Large intestine (tissue), 3 donors: ENCODE measurements around the gene CTNNA2. TPM values are rescaled to one million over a fixed set of nuclear protein-coding genes. Genes with fewer than 3 reads are reported as not detected.

ENCODE experiments used
- DNase-seq, 2 donors: peaks; one replicate each; pipeline versions ENCODE4 v3.0.0 to v3.0.0-alpha.2; 2013
- H3K27ac ChIP-seq: one replicate; pipeline ENCODE4 v1.5.1; 2013; ENCODE audit warnings: low read length
- H3K27me3 ChIP-seq: 2 replicates; pipeline ENCODE4 v1.6.1; 2013; ENCODE audit warnings: low read length; ENCODE audit not compliant: control insufficient read depth, insufficient read depth
- H3K36me3 ChIP-seq: 2 replicates; pipeline ENCODE4 v1.6.1; 2013; ENCODE audit warnings: low read length; ENCODE audit not compliant: control insufficient read depth, insufficient read depth
- H3K4me1 ChIP-seq: one replicate; pipeline ENCODE4 v1.6.1; 2013; ENCODE audit warnings: low read length; ENCODE audit not compliant: control insufficient read depth, insufficient read depth
- H3K4me3 ChIP-seq: one replicate; pipeline ENCODE4 v1.5.1; 2013; ENCODE audit warnings: low read length
- H3K9me3 ChIP-seq: one replicate; pipeline ENCODE4 v1.6.1; 2013; ENCODE audit warnings: mild to moderate bottlenecking, low read depth, low read length, moderate library complexity; ENCODE audit not compliant: control insufficient read depth
- WGBS: methylation state at CpG from one replicate; pipeline ENCODE4 v1.1.5; 2013; ENCODE audit warnings: low lambda C conversion rate; ENCODE audit not compliant: insufficient coverage; 5-methylcytosine and 5-hydroxymethylcytosine counted together
- polyA plus RNA-seq: library from polyadenylated mRNA; unstranded; fragments of 120-200 nt; gene quantifications from one replicate; pipeline ENCODE4 v1.2.1, GENCODE V29; 2013

Gene CTNNA2
- polyA plus RNA-seq, 1 donor, result 7.5 TPM

DNA sequence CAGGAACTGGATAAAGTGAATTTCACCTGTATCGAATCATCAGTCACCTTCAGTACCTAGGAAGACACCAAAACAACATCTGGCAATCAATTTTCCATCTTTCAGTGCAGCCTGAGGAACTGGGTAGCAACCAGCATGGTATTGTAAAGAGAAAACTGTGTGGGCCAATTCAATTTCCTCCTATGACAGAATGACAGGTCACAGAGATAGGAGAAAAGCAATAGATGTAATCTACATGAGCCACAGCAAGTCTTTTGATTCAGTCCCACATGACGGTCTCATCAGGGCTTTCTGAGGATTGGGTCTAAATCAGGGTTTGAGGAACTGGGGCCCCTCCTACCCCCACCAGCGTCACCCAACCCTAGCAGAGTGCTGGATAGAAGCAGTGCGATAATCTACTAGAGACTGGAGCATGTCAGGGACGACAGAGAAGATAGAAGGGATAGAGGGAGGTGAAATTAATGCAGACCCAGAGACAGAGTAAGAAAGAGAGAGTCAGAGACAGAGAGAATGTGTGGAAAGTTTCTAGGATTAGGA, 523.0 kb downstream of the CTNNA2 start:
- no peak for DNase-seq
- Histone ChIP-seq H3K9me3 (no peaks in the 10 kb centered on the region), H3K4me1 (no peaks in the 10 kb centered on the region), H3K36me3 (no peaks in the 10 kb centered on the region), H3K27ac (no peak overlapping the region), H3K4me3 (no peak overlapping the region), H3K27me3 (no peaks in the 10 kb centered on the region)
- WGBS, result 50% methylated on average over 1 of the region's 5 CpGs

DNA sequence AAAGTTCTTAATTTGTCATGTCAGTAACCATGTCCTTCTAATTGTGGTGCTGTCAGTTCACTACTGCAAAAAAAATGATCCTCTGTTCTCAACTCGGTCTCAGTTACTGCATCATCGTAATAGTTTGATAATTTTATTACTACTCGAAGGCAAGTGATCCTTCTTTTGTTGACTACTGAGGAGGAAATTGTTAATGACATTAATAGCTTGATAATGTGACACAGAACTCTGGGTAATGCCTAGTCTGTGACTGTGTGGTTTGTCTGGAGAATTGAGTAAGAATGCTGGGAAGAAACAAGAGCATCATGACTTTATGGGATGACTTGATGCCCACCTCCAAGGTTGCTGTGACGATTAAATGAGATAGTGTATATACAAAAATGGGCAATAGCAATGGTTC, 524.5 kb downstream of the CTNNA2 start:
- Histone ChIP-seq H3K4me1 (no peaks in the 10 kb centered on the region), H3K27ac (no peak overlapping the region), H3K9me3 (no peaks in the 10 kb centered on the region), H3K36me3 (no peaks in the 10 kb centered on the region), H3K4me3 (no peak overlapping the region), H3K27me3 (no peaks in the 10 kb centered on the region)
- WGBS, result no CpG with 5 or more reads among the region's 4 CpGs
- no peak for DNase-seq

DNA sequence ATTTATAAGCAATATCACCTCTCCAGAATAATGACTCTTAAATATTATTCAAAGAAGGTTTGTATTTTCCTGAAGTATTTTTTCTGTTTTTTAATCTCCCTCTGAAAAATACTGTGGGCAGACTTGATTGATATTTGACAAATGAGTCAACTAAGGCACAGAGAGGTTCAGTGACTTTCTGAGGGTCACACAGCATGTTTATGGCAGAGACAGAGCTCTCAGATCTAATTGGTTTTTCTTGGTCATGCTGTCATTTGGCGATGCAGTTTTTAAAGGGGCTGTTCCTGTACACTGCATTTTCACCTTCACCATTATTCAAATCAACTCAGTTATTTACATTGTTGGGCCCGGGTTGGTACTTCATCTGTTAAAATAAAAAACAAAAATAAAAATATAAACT, 527.4 kb downstream of the CTNNA2 start:
- no peak for DNase-seq

DNA sequence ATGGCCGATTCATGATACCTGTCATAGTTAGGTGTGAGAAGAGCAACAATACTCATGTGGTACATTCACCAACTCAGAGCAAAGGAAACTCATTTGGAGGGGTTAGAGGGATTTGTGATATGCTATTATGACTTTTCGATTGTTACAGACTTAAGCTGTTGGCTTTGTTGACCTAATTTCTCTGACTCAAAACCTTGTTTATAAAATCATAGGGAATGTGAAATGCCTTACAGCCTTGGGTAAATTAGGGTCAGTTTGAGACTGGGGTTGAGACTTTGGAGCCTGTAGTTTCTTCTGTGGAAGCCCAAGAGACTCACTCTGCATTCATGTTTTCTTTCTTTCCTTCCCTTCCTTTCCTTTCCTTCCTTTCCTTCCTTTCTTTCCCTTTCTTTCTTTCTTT, 529.8 kb downstream of the CTNNA2 start:
- Histone ChIP-seq H3K4me1 (no peaks in the 10 kb centered on the region), H3K9me3 (no peaks in the 10 kb centered on the region), H3K4me3 (no peak overlapping the region), H3K27ac (no peak overlapping the region), H3K27me3 (no peaks in the 10 kb centered on the region), H3K36me3 (no peaks in the 10 kb centered on the region)
- no CpG with 5 or more reads among the region's 2 CpGs for WGBS
- no peak for DNase-seq

More for the DNA sequence above, 527.4 kb downstream of the CTNNA2 start:
- no peak overlapping the region for H3K27ac ChIP-seq
- no peaks in the 10 kb centered on the region for H3K4me1 ChIP-seq
- no peak overlapping the region for H3K4me3 ChIP-seq
- WGBS, result 90% methylated on average over 2 of the region's 2 CpGs
- no peaks in the 10 kb centered on the region for H3K9me3 ChIP-seq
- no peaks in the 10 kb centered on the region for H3K27me3 ChIP-seq
- H3K36me3 ChIP-seq, result no peaks in the 10 kb centered on the region

DNA sequence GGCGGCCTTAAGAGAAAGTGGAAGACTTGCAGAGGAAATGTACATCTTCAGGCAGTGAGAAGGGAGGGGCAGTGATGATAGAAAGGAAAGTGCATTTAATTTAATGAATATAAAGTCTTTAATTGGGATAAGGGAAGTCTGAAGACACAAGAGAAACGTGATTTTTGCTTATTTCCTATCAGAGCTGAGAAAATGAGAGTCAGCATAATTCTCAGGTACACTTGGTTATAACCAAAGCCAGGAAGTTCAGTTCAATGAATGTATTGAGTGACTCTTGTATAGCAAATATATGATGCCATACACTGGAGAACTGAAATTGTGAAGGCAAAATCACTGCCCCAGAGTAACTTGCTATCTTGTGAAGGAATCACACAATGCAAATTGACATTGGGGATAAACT, 535.4 kb downstream of the CTNNA2 start:
- DNase-seq, result no peak
- WGBS, result 100% methylated on average over 2 of the region's 2 CpGs
- Histone ChIP-seq H3K27me3 (no peaks in the 10 kb centered on the region), H3K27ac (no peak overlapping the region), H3K4me1 (no peaks in the 10 kb centered on the region), H3K9me3 (no peaks in the 10 kb centered on the region), H3K36me3 (no peaks in the 10 kb centered on the region), H3K4me3 (no peak overlapping the region)

DNA sequence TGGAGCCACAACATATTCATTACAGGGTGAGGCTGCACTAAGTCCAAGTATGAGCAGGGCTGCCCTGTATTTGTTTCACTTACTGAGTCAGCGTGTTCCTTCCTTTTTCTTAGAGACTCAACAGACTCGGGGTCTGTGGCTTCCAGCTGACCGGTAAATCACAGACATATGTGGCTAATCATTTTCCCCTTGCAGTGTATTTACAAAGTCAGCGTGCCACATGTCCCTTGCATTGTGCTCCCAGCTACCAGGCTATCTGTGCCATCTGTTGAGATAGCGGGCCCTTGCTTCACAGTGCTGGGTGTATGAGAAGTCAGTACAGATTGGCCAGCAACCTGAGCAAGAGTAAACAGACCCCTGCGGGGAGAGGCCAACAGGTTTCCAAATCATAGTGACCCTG, 537.4 kb downstream of the CTNNA2 start:
- DNase-seq, result no peak
- no peaks in the 10 kb centered on the region for H3K4me1 ChIP-seq
- no peak overlapping the region for H3K27ac ChIP-seq
- H3K9me3 ChIP-seq, result no peaks in the 10 kb centered on the region
- no peaks in the 10 kb centered on the region for H3K27me3 ChIP-seq
- no peaks in the 10 kb centered on the region for H3K36me3 ChIP-seq
- no peak overlapping the region for H3K4me3 ChIP-seq
- WGBS, result no CpG with 5 or more reads among the region's 6 CpGs

DNA sequence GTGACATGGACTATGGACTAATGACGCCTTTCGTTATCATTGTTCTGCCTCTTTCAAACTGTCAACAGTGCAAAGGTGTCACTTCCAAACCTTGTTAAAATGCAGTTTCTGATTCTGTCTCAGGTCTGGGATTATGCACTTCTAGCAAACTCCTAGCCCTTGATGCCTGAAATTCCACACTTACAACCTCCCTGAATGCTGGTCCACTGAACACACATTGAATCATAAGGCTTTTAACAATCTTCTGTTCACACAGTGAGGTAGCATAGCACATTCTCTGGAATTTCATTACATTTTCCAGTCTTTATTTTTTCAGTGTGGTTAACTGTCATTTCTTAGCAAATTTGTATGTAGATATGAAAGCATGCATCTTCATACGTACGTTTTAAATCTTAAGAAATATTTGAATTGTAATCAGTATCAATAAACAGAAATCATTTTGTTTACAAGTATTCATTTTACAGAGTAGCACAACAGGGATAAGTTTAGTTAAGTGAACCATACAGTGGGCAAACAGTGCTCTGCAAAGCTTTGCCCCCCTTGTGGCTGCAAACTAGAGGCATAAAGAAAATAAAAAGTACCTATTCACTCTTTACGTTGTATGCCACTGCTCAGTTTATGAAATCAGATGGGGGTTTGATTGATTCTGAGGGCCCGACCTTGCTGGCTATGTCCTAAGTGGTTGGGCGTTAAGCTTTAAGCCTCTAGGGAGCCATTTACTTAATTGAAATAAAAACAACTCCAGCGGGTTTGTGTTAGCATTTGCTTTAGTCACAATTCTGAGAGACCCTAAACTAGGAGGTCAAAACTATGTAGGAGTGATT, 540.9 kb downstream of the CTNNA2 start:
- Histone ChIP-seq H3K4me3 (no peak overlapping the region), H3K36me3 (no peaks in the 10 kb centered on the region), H3K27me3 (no peaks in the 10 kb centered on the region), H3K4me1 (no peaks in the 10 kb centered on the region), H3K9me3 (no peaks in the 10 kb centered on the region), H3K27ac (no peak overlapping the region)
- DNase-seq, result no peak
- 100% methylated on average over 2 of the region's 8 CpGs for WGBS

DNA sequence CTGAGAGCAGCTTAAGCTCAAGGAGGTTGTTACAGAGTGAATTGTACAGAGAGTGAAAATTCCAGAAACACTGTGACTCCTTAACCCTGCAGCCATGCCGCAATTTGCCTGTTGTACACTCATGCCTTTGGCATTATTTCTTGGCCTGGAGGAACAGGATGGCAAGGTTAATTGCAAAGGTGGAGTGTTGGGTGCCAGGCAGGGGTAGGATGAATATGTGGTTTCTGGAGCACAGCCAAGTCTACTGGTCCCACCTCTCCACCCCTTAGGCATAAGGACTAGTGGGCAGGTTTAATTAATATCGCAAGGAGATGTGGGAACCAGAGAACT, 541.5 kb downstream of the CTNNA2 start:
- no peaks in the 10 kb centered on the region for H3K4me1 ChIP-seq
- WGBS, result no CpG with 5 or more reads among the region's 2 CpGs
- no peak for DNase-seq
- H3K4me3 ChIP-seq, result no peak overlapping the region
- H3K27me3 ChIP-seq, result no peaks in the 10 kb centered on the region
- H3K9me3 ChIP-seq, result no peaks in the 10 kb centered on the region
- H3K36me3 ChIP-seq, result no peaks in the 10 kb centered on the region
- H3K27ac ChIP-seq, result no peak overlapping the region

DNA sequence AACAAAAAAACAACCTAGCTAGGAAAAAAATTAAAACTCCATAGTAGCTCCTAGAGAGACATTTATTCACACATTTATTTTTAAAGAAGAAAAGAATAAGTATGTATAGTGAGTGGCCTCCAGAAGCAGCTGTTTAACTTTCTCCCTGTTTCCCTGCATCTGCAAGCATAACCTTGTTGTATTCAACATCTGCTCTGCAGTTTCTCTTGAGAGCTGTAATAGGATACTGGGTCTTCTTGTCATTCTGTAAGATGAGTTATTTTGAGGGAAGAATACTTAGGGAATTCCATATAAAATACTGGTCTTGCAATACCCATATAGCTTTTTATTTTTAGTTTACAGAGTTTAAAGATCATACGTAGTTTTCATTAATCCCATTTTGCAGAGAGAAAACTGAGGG, 545.1 kb downstream of the CTNNA2 start:
- no peak overlapping the region for H3K4me3 ChIP-seq
- H3K36me3 ChIP-seq, result no peaks in the 10 kb centered on the region
- DNase-seq, result no peak
- no peaks in the 10 kb centered on the region for H3K4me1 ChIP-seq
- no peaks in the 10 kb centered on the region for H3K27me3 ChIP-seq
- no peaks in the 10 kb centered on the region for H3K9me3 ChIP-seq
- WGBS, result 80% methylated on average over 1 of the region's 1 CpG
- no peak overlapping the region for H3K27ac ChIP-seq

DNA sequence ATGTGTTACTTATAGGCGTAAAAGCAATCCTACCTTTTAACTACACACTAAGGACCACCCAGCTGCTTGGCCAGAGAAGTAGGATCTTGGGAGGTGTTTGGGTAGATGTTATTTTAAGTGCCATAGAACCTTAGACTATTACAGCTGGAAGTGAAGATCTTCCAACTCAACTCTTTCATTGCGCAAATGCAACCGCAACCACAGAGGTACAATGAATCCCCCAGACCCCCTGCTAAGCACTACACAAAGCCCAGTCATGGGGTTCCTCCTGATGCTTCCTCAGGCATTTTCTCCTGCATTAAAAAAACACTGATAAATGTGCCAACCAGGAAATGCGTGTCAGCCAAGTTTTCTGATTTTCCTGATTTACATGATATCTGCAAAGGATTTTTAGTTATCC, 545.7 kb downstream of the CTNNA2 start:
- no peak overlapping the region for H3K4me3 ChIP-seq
- H3K4me1 ChIP-seq, result no peaks in the 10 kb centered on the region
- H3K27ac ChIP-seq, result no peak overlapping the region
- no peaks in the 10 kb centered on the region for H3K36me3 ChIP-seq
- H3K9me3 ChIP-seq, result no peaks in the 10 kb centered on the region
- no peaks in the 10 kb centered on the region for H3K27me3 ChIP-seq
- WGBS, result 100% methylated on average over 1 of the region's 4 CpGs
- DNase-seq, result no peak

DNA sequence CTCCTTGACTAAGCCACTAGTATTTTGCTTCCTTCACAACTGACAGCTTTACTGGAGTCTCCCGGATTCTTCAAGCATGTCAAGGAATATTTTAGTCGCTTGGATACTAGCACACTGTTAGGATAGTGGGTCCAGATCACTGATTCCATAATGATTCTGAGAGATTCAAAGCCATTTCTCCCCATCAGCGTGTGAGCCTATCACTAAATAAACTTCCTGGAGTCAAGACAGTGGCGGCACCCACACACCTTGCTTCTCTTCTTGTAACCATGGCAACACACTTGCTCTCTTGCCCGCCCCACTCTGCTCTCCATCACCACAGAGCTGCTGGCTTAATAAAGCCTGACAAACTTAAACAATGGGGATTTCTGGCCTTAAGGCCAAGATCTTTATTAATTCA, 546.6 kb downstream of the CTNNA2 start:
- Histone ChIP-seq H3K4me3 (no peak overlapping the region), H3K9me3 (no peaks in the 10 kb centered on the region), H3K27ac (no peak overlapping the region), H3K4me1 (no peaks in the 10 kb centered on the region), H3K27me3 (no peaks in the 10 kb centered on the region), H3K36me3 (no peaks in the 10 kb centered on the region)
- DNase-seq, result no peak
- no CpG with 5 or more reads among the region's 5 CpGs for WGBS
